WTC11 (cell line): ENCODE data around the gene TREML1. TPM values are rescaled to one million over a fixed set of nuclear protein-coding genes. Genes with fewer than 3 reads are reported as not detected.

Experiments used
- ATAC-seq: fragments of 200-7000 bp; cut with Tn5 transposase; 2 replicates; pipeline ENCODE4 v1.10.0; 2021; ENCODE audit warnings: mild to moderate bottlenecking, moderate library complexity
- CTCF ChIA-PET: fragments of 300-600 bp; sonication (Branson Sonifier 250); formaldehyde crosslinking; loops from one replicate; lab custom pipeline; 2021; ENCODE audit warnings: antibody characterized with exemption; lab: Charles Lee
- POLR2A ChIA-PET: fragments of 350-600 bp; sonication (Branson Sonifier 250); formaldehyde crosslinking; loops from one replicate; lab custom pipeline; 2021; ENCODE audit warnings: antibody characterized with exemption; lab: Charles Lee
- DNase-seq: peaks from one replicate; pipeline ENCODE4 v3.0.0; 2021; ENCODE audit warnings: low spot score
- H3K27ac Mint-ChIP-seq: 2 replicates; pipeline ENCODE4 v1.8.0; 2021; ENCODE audit warnings: mixed read lengths
- H3K27me3 Mint-ChIP-seq: 2 replicates; pipeline ENCODE4 v1.8.0; 2021; ENCODE audit warnings: low read depth, mild to moderate bottlenecking, moderate library complexity, mixed read lengths
- H3K36me3 Mint-ChIP-seq: 2 replicates; pipeline ENCODE4 v1.8.0; 2021; ENCODE audit warnings: mixed read lengths
- H3K4me1 Mint-ChIP-seq: 2 replicates; pipeline ENCODE4 v1.8.0; 2022; ENCODE audit warnings: mixed read lengths
- H3K4me3 Mint-ChIP-seq: 2 replicates; pipeline ENCODE4 v1.8.0; 2021; ENCODE audit warnings: mild to moderate bottlenecking, moderate library complexity, mixed read lengths
- H3K9me3 Mint-ChIP-seq: 2 replicates; pipeline ENCODE4 v1.8.0; 2021; ENCODE audit warnings: mixed read lengths
- ATF2 ChIP-seq: sonication (generic); formaldehyde crosslinking; IDR thresholded peaks from 2 replicates; pipeline ENCODE4 v1.8.1; 2022; ENCODE audit warnings: low read depth, missing genetic modification reagents, borderline replicate concordance
- CDX4 ChIP-seq: fragments of 250-450 bp; sonication (Bioruptor Pico); IDR thresholded peaks from 2 replicates; pipeline ENCODE4 v1.9.0; 2021; ENCODE audit warnings: moderate library complexity, mild to moderate bottlenecking, inconsistent platforms, borderline replicate concordance
- E2F1 ChIP-seq: sonication (generic); formaldehyde crosslinking; IDR thresholded peaks from 2 replicates; pipeline ENCODE4 v1.8.0; 2022; ENCODE audit warnings: mild to moderate bottlenecking, missing genetic modification reagents
- E2F4 ChIP-seq: sonication (generic); formaldehyde crosslinking; IDR thresholded peaks from 2 replicates; pipeline ENCODE4 v1.8.1; 2022; ENCODE audit warnings: low read depth, mild to moderate bottlenecking, moderate library complexity, missing genetic modification reagents, borderline replicate concordance
- FOXJ3 ChIP-seq: sonication (generic); formaldehyde crosslinking; IDR thresholded peaks from 2 replicates; pipeline ENCODE4 v1.9.0; 2021; ENCODE audit warnings: missing genetic modification reagents, mild to moderate bottlenecking, borderline replicate concordance
- FOXP1 ChIP-seq: sonication (generic); formaldehyde crosslinking; IDR thresholded peaks from 2 replicates; pipeline ENCODE4 v1.8.0; 2022; ENCODE audit warnings: missing genetic modification reagents, mild to moderate bottlenecking, moderate library complexity, borderline replicate concordance
- FOXP4 ChIP-seq: sonication (generic); formaldehyde crosslinking; IDR thresholded peaks from 2 replicates; pipeline ENCODE4 v1.8.0; 2022; ENCODE audit warnings: mild to moderate bottlenecking, missing genetic modification reagents
- KAT7 ChIP-seq: sonication (generic); formaldehyde crosslinking; IDR thresholded peaks from 2 replicates; pipeline ENCODE4 v1.8.1; 2023; ENCODE audit warnings: missing genetic modification reagents, mild to moderate bottlenecking, borderline replicate concordance
- PRDM15 ChIP-seq: sonication (generic); formaldehyde crosslinking; IDR thresholded peaks from 2 replicates; pipeline ENCODE4 v1.8.0; 2022; ENCODE audit warnings: missing genetic modification reagents
- SMAD3 ChIP-seq: sonication (generic); formaldehyde crosslinking; IDR thresholded peaks from 2 replicates; pipeline ENCODE4 v1.8.0; 2022; ENCODE audit warnings: missing genetic modification reagents, mild to moderate bottlenecking, borderline replicate concordance
- SMAD4 ChIP-seq: sonication (generic); formaldehyde crosslinking; IDR thresholded peaks from 2 replicates; pipeline ENCODE4 v1.8.0; 2022; ENCODE audit warnings: mild to moderate bottlenecking, missing genetic modification reagents
- SP1 ChIP-seq: sonication (generic); formaldehyde crosslinking; conservative IDR thresholded peaks from 2 replicates; pipeline ENCODE4 v1.8.1; 2022; ENCODE audit warnings: missing genetic modification reagents
- TCF7 ChIP-seq: sonication (generic); formaldehyde crosslinking; IDR thresholded peaks from 2 replicates; pipeline ENCODE4 v1.8.0; 2022; ENCODE audit warnings: mild to moderate bottlenecking, low read depth, missing genetic modification reagents, moderate library complexity
- TP53 ChIP-seq: sonication (generic); formaldehyde crosslinking; IDR thresholded peaks from 2 replicates; pipeline ENCODE4 v1.8.1; 2023; ENCODE audit warnings: mild to moderate bottlenecking, missing genetic modification reagents
- ZNF138 ChIP-seq: sonication (generic); formaldehyde crosslinking; conservative IDR thresholded peaks from 2 replicates; pipeline ENCODE4 v1.8.1; 2022; ENCODE audit warnings: mild to moderate bottlenecking, moderate library complexity, missing genetic modification reagents
- ZNF232 ChIP-seq: sonication (generic); formaldehyde crosslinking; IDR thresholded peaks from 2 replicates; pipeline ENCODE4 v1.8.0; 2022; ENCODE audit warnings: mild to moderate bottlenecking, missing genetic modification reagents
- ZNF281 ChIP-seq: sonication (generic); formaldehyde crosslinking; IDR thresholded peaks from 2 replicates; pipeline ENCODE4 v1.8.0; 2023; ENCODE audit warnings: mild to moderate bottlenecking, missing genetic modification reagents
- ZNF317 ChIP-seq: sonication (generic); formaldehyde crosslinking; IDR thresholded peaks from 2 replicates; pipeline ENCODE4 v1.8.1; 2023; ENCODE audit warnings: low read depth, mild to moderate bottlenecking, moderate library complexity, missing genetic modification reagents, borderline replicate concordance
- ZNF396 ChIP-seq: fragments of 250-450 bp; sonication (Bioruptor Pico); IDR thresholded peaks from 2 replicates; pipeline ENCODE4 v1.8.0; 2021; ENCODE audit warnings: mild to moderate bottlenecking, moderate library complexity, borderline replicate concordance
- total RNA-seq: library from RNA; stranded (reverse); gene quantifications from 3 replicates; pipeline ENCODE4 v1.2.3, GENCODE V29; 2021

The TREML1 gene
- total RNA-seq, 1 experiment from 2014 or later = not detected

- ATAC-seq = no peak
- Mint-ChIP-seq H3K27ac (no peak overlapping the region), H3K36me3 (peaks cover 7% of the 10 kb centered on the region), H3K4me3 (no peak overlapping the region), H3K4me1 (no peaks in the 10 kb centered on the region), H3K9me3 (no peaks in the 10 kb centered on the region), H3K27me3 (no peaks in the 10 kb centered on the region)
- TF ChIP-seq CDX4 (CRISPR knock-in tag) (no peak), ZNF232 (no peak), KAT7 (CRISPR knock-in tag) (no peak), ZNF317 (CRISPR knock-in tag) (no peak), SMAD4 (CRISPR knock-in tag) (no peak), E2F1 (CRISPR knock-in tag) (no peak), SP1 (no peak)
- CTCF ChIA-PET = no interaction called here
- DNase-seq = no peak
- POLR2A ChIA-PET = interaction anchor here (0.6 kb wide), 1 partner anchor 13 kb away, joined by 3 read pairs; no protein-coding TSS in a partner anchor
Observed at GRCh38 chr6:41122373-41122772, 31.8 kb downstream of the TREML1 start.

- DNase-seq = no peak
- ATAC-seq = no peak
- peaks cover 6% of the 10 kb centered on the region for H3K36me3 Mint-ChIP-seq
- no peak overlapping the region for H3K27ac Mint-ChIP-seq
- H3K4me1 Mint-ChIP-seq = no peaks in the 10 kb centered on the region
- TF ChIP-seq ZNF317 (CRISPR knock-in tag) = no peak
- no peak for TF ChIP-seq FOXP4 (CRISPR knock-in tag)
- no peak for TF ChIP-seq TP53 (CRISPR knock-in tag)
- TF ChIP-seq SMAD3 = no peak
- TF ChIP-seq, all 79 proteins: peak for 0
- no peaks in the 10 kb centered on the region for H3K9me3 Mint-ChIP-seq
- H3K27me3 Mint-ChIP-seq = no peaks in the 10 kb centered on the region
- ChIA-PET CTCF (no interaction called here), POLR2A (no interaction called here)
- H3K4me3 Mint-ChIP-seq = no peak overlapping the region
Observed at GRCh38 chr6:41120058-41120457, 34.1 kb downstream of the TREML1 start.

- Mint-ChIP-seq H3K36me3 (peaks cover 6% of the 10 kb centered on the region), H3K4me3 (no peak overlapping the region), H3K27me3 (no peaks in the 10 kb centered on the region), H3K27ac (no peak overlapping the region), H3K9me3 (no peaks in the 10 kb centered on the region), H3K4me1 (no peaks in the 10 kb centered on the region)
- ATAC-seq = no peak
- DNase-seq = no peak
- ChIA-PET POLR2A (no interaction called here), CTCF (no interaction called here)
- TF ChIP-seq ZNF281 (CRISPR knock-in tag) (no peak), TCF7 (CRISPR knock-in tag) (no peak), TP53 (CRISPR knock-in tag) (no peak), FOXP1 (CRISPR knock-in tag) (no peak), ZNF138 (CRISPR knock-in tag) (no peak), E2F4 (CRISPR knock-in tag) (no peak), FOXJ3 (CRISPR knock-in tag) (no peak), ATF2 (CRISPR knock-in tag) (no peak), ZNF396 (no peak), PRDM15 (CRISPR knock-in tag) (no peak)
Observed at GRCh38 chr6:41119508-41119907, 34.6 kb downstream of the TREML1 start.
